GM10248 (cell line): Measurements from ENCODE around the gene COL23A1.
A peak's percentile ranks its signal among the peaks of the same experiment; 100 is the strongest.

ENCODE experiments used
- CTCF ChIA-PET: fragments of 300-600 bp; sonication (Branson Sonifier 250); formaldehyde crosslinking; extraction: SDS; loops from one replicate; lab custom pipeline; 2021; ENCODE audit warnings: antibody characterized with exemption; lab: Yijun Ruan, JAX
- POLR2A ChIA-PET: fragments of 350-650 bp; sonication (Branson Sonifier 250); formaldehyde crosslinking; extraction: SDS; loops from one replicate; lab custom pipeline; 2020; ENCODE audit warnings: antibody characterized with exemption; lab: Yijun Ruan, JAX
- DNase-seq: peaks from one replicate; pipeline ENCODE4 v3.0.0; 2012; ENCODE audit errors: extremely low spot score
- CTCF ChIP-seq: IDR thresholded peaks from 2 replicates; pipeline ENCODE4 v1.5.1; 2012; ENCODE audit warnings: mild to moderate bottlenecking, low read depth; ENCODE audit errors: extremely low read depth, missing control alignments, control extremely low read depth

The COL23A1 gene

GRCh38 chr5:178284093-178284675, 306.0 kb downstream of the COL23A1 start:
- CTCF ChIA-PET, result interaction anchor here (0.8 to 1.7 kb wide), 13 partner anchors 11 to 308 kb away, joined by 3 to 5 read pairs (median 4); no protein-coding TSS in a partner anchor
- no peak for DNase-seq
- TF ChIP-seq CTCF, result peak; percentile 42
- POLR2A ChIA-PET, result no interaction called here

GRCh38 chr5:178283520-178283919, 306.7 kb downstream of the COL23A1 start:
- ChIA-PET CTCF (interaction anchor here (0.8 to 1.7 kb wide), 13 partner anchors 10 to 309 kb away, joined by 3 to 5 read pairs (median 4); no protein-coding TSS in a partner anchor), POLR2A (no interaction called here)
- no peak for TF ChIP-seq CTCF
- DNase-seq, result no peak

- TF ChIP-seq CTCF, result no peak
- ChIA-PET CTCF (interaction anchor here (4.0 kb wide), 1 partner anchor 11 kb away, joined by 21 read pairs; no protein-coding TSS in a partner anchor), POLR2A (no interaction called here)
- DNase-seq, result no peak
These were observed 307.8 kb downstream of the COL23A1 start for GRCh38 chr5:178282391-178282790.

GRCh38 chr5:178281331-178281730, 308.9 kb downstream of the COL23A1 start:
- ChIA-PET CTCF (interaction anchor here (0.6 to 4.5 kb wide), 13 partner anchors 9 to 1215 kb away, joined by 3 to 41 read pairs (median 3); partner anchors contain the start of gene COL23A1), POLR2A (no interaction called here)
- DNase-seq, result no peak
- no peak for TF ChIP-seq CTCF

GRCh38 chr5:178280631-178281030, 309.6 kb downstream of the COL23A1 start:
- TF ChIP-seq CTCF, result no peak
- DNase-seq, result no peak
- ChIA-PET CTCF (interaction anchor here (0.8 to 4.5 kb wide), 22 partner anchors 9 to 1216 kb away, joined by 3 to 41 read pairs (median 4); partner anchors contain the start of gene COL23A1), POLR2A (no interaction called here)

GRCh38 chr5:178279723-178280438, 310.3 kb downstream of the COL23A1 start:
- POLR2A ChIA-PET, result no interaction called here
- CTCF ChIA-PET, result interaction anchor here (0.8 to 4.5 kb wide), 22 partner anchors 9 to 1217 kb away, joined by 3 to 41 read pairs (median 4); partner anchors contain the start of gene COL23A1
- DNase-seq, result peak; percentile 89
- TF ChIP-seq CTCF, result peak; percentile 97
